ENCODE data around the gene LRCH1.

GRCh38 chr13:46632176-46632575 is 79.2 kb downstream of the LRCH1 start:
- no peak for TF ChIP-seq CEBPB (IDR thresholded peaks at IDR 0.05; ENCODE audit: low read depth, low read length)
- no peak for TF ChIP-seq CTCF (conservative IDR thresholded peaks at IDR 0.05; ENCODE audit: low read depth, low read length)
- TF ChIP-seq POLR2A (IDR thresholded peaks at IDR 0.05; ENCODE audit: low read depth, low read length) = no peak
- TF ChIP-seq CHD1 (IDR thresholded peaks at IDR 0.05; ENCODE audit: low read depth, low read length) = no peak
- no peak for TF ChIP-seq RCOR1 (IDR thresholded peaks at IDR 0.05; ENCODE audit: insufficient replicate concordance, low read length)
- no peak for TF ChIP-seq RAD21 (IDR thresholded peaks at IDR 0.05; ENCODE audit: low read length)
- no peak for TF ChIP-seq SMC3 (IDR thresholded peaks at IDR 0.05; ENCODE audit: low read depth, low read length)
